K562 (cell line): ENCODE results near the gene SLC2A8. TPM values are rescaled to one million over a fixed set of nuclear protein-coding genes. Genes with fewer than 3 reads are reported as not detected.

Experiments
- ATAC-seq: fragments of 200-7000 bp; cut with Tn5 transposase; 3 replicates; pipeline ENCODE4 v1.9.1; 2020; ENCODE audit warnings: moderate library complexity
- BruUV-seq: library from RNA; stranded (reverse); fragments of 400-500 nt; replicated peaks from 2 replicates; lab custom pipeline; 2021; lab: Mats Ljungman, UMichigan
- CTCF ChIA-PET: fragments of 300-600 bp; formaldehyde crosslinking; extraction: SDS; loops from one replicate; lab custom pipeline; 2021; ENCODE audit warnings: low intra/inter-chr PET ratio; lab: Yijun Ruan, JAX
- POLR2A ChIA-PET: fragments of 300-600, 350-650 bp; sonication (Branson Sonifier 250); formaldehyde crosslinking; extraction: SDS; loops from one replicate; lab custom pipeline; 2021; ENCODE audit warnings: antibody characterized with exemption, inconsistent platforms; lab: Yijun Ruan, JAX
- DNase-seq, 4 experiments: peaks; one replicate each; pipeline versions ENCODE4 v3.0.0 to v3.0.0-alpha.2; 2011 to 2018; ENCODE audit warnings: low spot score in 3 of 4, mixed read lengths in 3 of 4; ENCODE audit errors: extremely low read depth in 1 of 4
- FAIRE-seq: peaks from 2 replicates; lab custom pipeline; 2011; peaks lifted over from hg19 to GRCh38; lab: Jason Lieb, UNC
- H2AFZ ChIP-seq: 2 replicates; pipeline ENCODE4 v1.6.0; 2011; ENCODE audit warnings: low read depth, low read length, control low read depth, inconsistent platforms
- H3K27ac ChIP-seq: fragments of 200-600 bp; 3 replicates; pipeline ENCODE4 v1.8.0; 2011; ENCODE audit warnings: low read depth, mild to moderate bottlenecking, control low read depth, inconsistent platforms, low read length, moderate library complexity, mixed read lengths; ENCODE audit errors: extremely low read depth
- H3K27me3 ChIP-seq, 2 experiments: fragments of 300-600 bp in 1 of 2; 2 replicates in 1 of 2; 3 replicates in 1 of 2; pipeline versions ENCODE4 v1.6.0 to v1.8.0; 2011; ENCODE audit warnings: inconsistent platforms in 2 of 2, low read length in 2 of 2, mild to moderate bottlenecking in 1 of 2, mixed read lengths in 1 of 2, moderate library complexity in 1 of 2; ENCODE audit not compliant: control insufficient read depth in 2 of 2, insufficient read depth in 2 of 2
- H3K36me3 ChIP-seq: fragments of 300-600 bp; 3 replicates; pipeline ENCODE4 v1.8.0; 2011; ENCODE audit warnings: mild to moderate bottlenecking, low read length, inconsistent platforms; ENCODE audit not compliant: control insufficient read depth, insufficient read depth
- H3K4me1 ChIP-seq, 2 experiments: fragments of 200-600 bp in 1 of 2; replicated peaks in 1 of 2; 2 replicates in 1 of 2; 3 replicates in 1 of 2; pipeline versions ENCODE4 v1.5.1 to v1.8.0; 2011; ENCODE audit warnings: inconsistent platforms in 2 of 2, low read length in 2 of 2, mild to moderate bottlenecking in 1 of 2, mixed read lengths in 1 of 2, moderate library complexity in 1 of 2; ENCODE audit not compliant: control insufficient read depth in 2 of 2, insufficient read depth in 2 of 2
- H3K4me2 ChIP-seq: 2 replicates; pipeline ENCODE4 v1.6.1; 2011; ENCODE audit warnings: low read length, control low read depth, inconsistent platforms, mixed read lengths; ENCODE audit not compliant: insufficient read depth
- H3K4me3 ChIP-seq: fragments of 200-600 bp; sonication (generic), shearing (Covaris generic); 2 replicates; pipeline ENCODE4 v1.5.1; 2016; ENCODE audit warnings: control low read depth, inconsistent platforms
- H3K79me2 ChIP-seq: fragments of 200-600 bp; 3 replicates; pipeline ENCODE4 v1.8.0; 2011; ENCODE audit warnings: low read length, inconsistent platforms; ENCODE audit not compliant: control insufficient read depth, insufficient read depth
- H3K9ac ChIP-seq, 2 experiments: 2 replicates each; pipeline versions ENCODE4 v1.6.0 to v1.6.1; 2011; ENCODE audit warnings: low read depth in 2 of 2, low read length in 2 of 2, control low read depth in 1 of 2, inconsistent platforms in 1 of 2, mild to moderate bottlenecking in 1 of 2, mixed read lengths in 1 of 2; ENCODE audit not compliant: insufficient read depth in 1 of 2
- H3K9me1 ChIP-seq: one replicate; pipeline ENCODE4 v1.6.0; 2011; ENCODE audit warnings: inconsistent platforms, mild to moderate bottlenecking, low read length, moderate library complexity; ENCODE audit not compliant: control insufficient read depth, insufficient read depth
- H3K9me3 ChIP-seq: replicated peaks from 2 replicates; pipeline ENCODE4 v1.5.1; 2011; ENCODE audit warnings: low read depth, low read length, inconsistent platforms; ENCODE audit not compliant: control insufficient read depth, insufficient read depth
- H4K20me1 ChIP-seq: replicated peaks from 2 replicates; pipeline ENCODE4 v1.6.1; 2011; ENCODE audit warnings: low read length, inconsistent platforms, mixed read lengths; ENCODE audit not compliant: control insufficient read depth, insufficient read depth
- BMI1 ChIP-seq: fragments of 150-350 bp; IDR thresholded peaks from 2 replicates; pipeline ENCODE4 v1.6.1; 2014; ENCODE audit warnings: low read length
- CHCHD3 ChIP-seq: fragments of 250-450 bp; sonication (Bioruptor Pico); IDR thresholded peaks from 2 replicates; pipeline ENCODE4 v2.1.2; 2022; ENCODE audit warnings: mild to moderate bottlenecking
- IRF2 ChIP-seq: sonication (generic); formaldehyde crosslinking; IDR thresholded peaks from 2 replicates; pipeline ENCODE4 v1.8.1; 2022; ENCODE audit warnings: mild to moderate bottlenecking, missing genetic modification reagents
- L3MBTL2 ChIP-seq: fragments of 450-650 bp; IDR thresholded peaks from 2 replicates; pipeline ENCODE4 v1.6.1; 2016; ENCODE audit warnings: mild to moderate bottlenecking, moderate library complexity
- MEIS2 ChIP-seq: fragments of 450-650 bp; IDR thresholded peaks from 2 replicates; pipeline ENCODE4 v1.6.1; 2014; ENCODE audit warnings: mild to moderate bottlenecking; ENCODE audit not compliant: partially characterized antibody
- MYC ChIP-seq, 2 experiments: fragments of 250-450 bp in 1 of 2; sonication (Bioruptor Pico) in 1 of 2; IDR thresholded peaks; 2 replicates each; pipeline versions ENCODE4 v1.5.1 to v1.6.1; 2012 to 2021; ENCODE audit warnings: low read depth in 2 of 2, borderline replicate concordance in 1 of 2, improper control_type of control experiment in 1 of 2, low read length in 1 of 2, mild to moderate bottlenecking in 1 of 2, moderate library complexity in 1 of 2
- NFIC ChIP-seq: fragments of 450-650 bp; IDR thresholded peaks from 2 replicates; pipeline ENCODE4 v1.6.1; 2017; ENCODE audit warnings: mild to moderate bottlenecking, inconsistent platforms
- TRIM25 ChIP-seq: fragments of 450-650 bp; IDR thresholded peaks from 2 replicates; pipeline ENCODE4 v1.7.0; 2016; ENCODE audit warnings: borderline replicate concordance
- VEZF1 ChIP-seq: fragments of 200-800 bp; sonication (Bioruptor generic); IDR thresholded peaks from 2 replicates; pipeline ENCODE4 v1.6.1; 2017; ENCODE audit warnings: missing genetic modification characterization, missing compliant biosample characterization
- WGBS: fragments of 100-300 bp; shearing (Covaris generic); methylation state at CpG from one replicate; pipeline ENCODE4 v1.1.6; 2016; ENCODE audit warnings: low coverage, mixed read lengths; ENCODE audit not compliant: insufficient coverage; ENCODE audit errors: missing lambda C conversion rate; 5-methylcytosine and 5-hydroxymethylcytosine counted together
- in situ Hi-C: fragments of 300-500 bp; cut with MboI; formaldehyde crosslinking; loops from 4 replicates; pipeline ENCODE4 v1.15.0; 2018; ENCODE audit warnings: inconsistent platforms, mixed read lengths
- intact Hi-C: fragments of 100-400 bp; cut with micrococcal nuclease; formaldehyde crosslinking; loops from 2 replicates; pipeline ENCODE4 v1.14.2; 2022
- polyA plus RNA-seq, 8 experiments: library from polyadenylated mRNA; depleted of rRNA in 4 of 8; stranded (reverse) in 5 of 8; unstranded in 3 of 8; fragments of >200 nt; fragmentation: Nextera tagmentation in 2 of 8; fragmentation: Illumina TruSeq in 1 of 8; extraction: Ambion mirVana in 2 of 8; extraction: Trizol in 1 of 8; gene quantifications; 2 replicates each; pipeline versions ENCODE4 v1.2.1 to v1.2.3, GENCODE V29; 2011 to 2014; ENCODE audit warnings: inconsistent platforms in 1 of 8, missing spikeins in 1 of 8
- total RNA-seq, 7 experiments: library from RNA; depleted of rRNA in 6 of 7; stranded (reverse); fragments of >200 nt in 6 of 7; fragmentation: Illumina TruSeq in 2 of 7; extraction: Trizol in 2 of 7; gene quantifications; 2 replicates each; pipeline versions ENCODE4 v1.2.1 to v1.2.3, GENCODE V29; 2011 to 2021; ENCODE audit warnings: low replicate concordance in 1 of 7

Gene SLC2A8
- total and polyA plus RNA-seq, 9 of the 15 experiments (the other 6 are each of a cell fraction or from before 2014, with no cell fraction given) = 0.13 to 12.9 (median 5.2) TPM

GRCh38 chr9:127382541-127382940 lies 14.4 kb upstream of the SLC2A8 start:
- intact Hi-C loops (no loop called here), in situ Hi-C loops (no loop called here)
- Histone ChIP-seq H3K4me1 (no peaks in the 10 kb centered on the region), H3K9me3 (no peaks in the 10 kb centered on the region), H4K20me1 (peaks cover 4% of the 10 kb centered on the region; the same call in 1 of the 2 replicates), H3K27ac (no peak overlapping the region), H3K79me2 (no peaks in the 10 kb centered on the region), H3K9me1 (no peaks in the 10 kb centered on the region), H3K4me2 (no peak overlapping the region), H3K4me3 (no peak overlapping the region), H3K9ac (no peak overlapping the region), H3K27me3 (peaks cover 29 to 37% of the 10 kb centered on the region in 2 experiments; a peak in 4 of 5 replicates), H3K36me3 (no peaks in the 10 kb centered on the region), H2AFZ (no peak overlapping the region)
- no TSS peak for BruUV-seq
- FAIRE-seq (no peak), DNase-seq (no peak), ATAC-seq (no peak)
- WGBS = 8% methylated on average over 2 of the region's 2 CpGs
- ChIA-PET CTCF (no interaction called here), POLR2A (no interaction called here)
- TF ChIP-seq MEIS2 (no peak), CHCHD3 (CRISPR knock-in tag) (no peak), BMI1 (no peak), VEZF1 (CRISPR knock-in tag) (no peak), IRF2 (CRISPR knock-in tag) (no peak), NFIC (no peak), TRIM25 (no peak), L3MBTL2 (no peak), MYC (IDR thresholded peaks at IDR 0.05; ENCODE audit: low read depth, low read length) (no peak), MYC (CRISPR knock-in tag; IDR thresholded peaks at IDR 0.05; ENCODE audit: borderline replicate concordance, low read depth) (no peak)
